ENCODE measurements around the gene HNRNPUL1.
"Not testable (repeated sequence)": the region's sequence is repeated elsewhere in the genome, so short reads cannot be mapped to it uniquely, and the experiment has no call there.

The HNRNPUL1 gene

GRCh38 chr19:41226053-41226873 lies 37.9 kb upstream of the HNRNPUL1 start:
- Mint-ChIP-seq H3K4me3 (peak overlapping the region; percentile 68 to 75), H3K27me3 (peaks cover 32 to 47% of the 10 kb centered on the region in 2 donors), H3K9me3 (no peaks in the 10 kb centered on the region), H3K36me3 (ENCODE audit: insufficient read depth) (no peaks in the 10 kb centered on the region), H3K4me1 (ENCODE audit: low read depth in 2 of 2) (peaks cover 7 to 8% of the 10 kb centered on the region in 2 donors), H3K27ac (peak overlapping the region; percentile 13 to 46)
- ATAC-seq (replicated peaks) (peak; percentile 62), DNase-seq (peak in 1 of 3 experiments; percentile 18)

GRCh38 chr19:41226874-41227390 lies 37.2 kb upstream of the HNRNPUL1 start:
- no peak for ATAC-seq (replicated peaks)
- Mint-ChIP-seq H3K9me3 (no peaks in the 10 kb centered on the region), H3K4me3 (peak overlapping the region; percentile 51 to 59), H3K4me1 (ENCODE audit: low read depth in 2 of 2) (peaks cover 7 to 8% of the 10 kb centered on the region in 2 donors), H3K27me3 (peaks cover 25 to 47% of the 10 kb centered on the region in 2 donors), H3K27ac (no peak overlapping the region), H3K36me3 (ENCODE audit: insufficient read depth) (no peaks in the 10 kb centered on the region)
- no peak for DNase-seq

GRCh38 chr19:41228486-41228885 lies 35.7 kb upstream of the HNRNPUL1 start:
- Mint-ChIP-seq H3K9me3 (no peaks in the 10 kb centered on the region), H3K4me1 (ENCODE audit: low read depth in 2 of 2) (peaks cover 6 to 8% of the 10 kb centered on the region in 2 donors), H3K27ac (no peak overlapping the region), H3K27me3 (peaks cover 9 to 31% of the 10 kb centered on the region in 2 donors), H3K4me3 (no peak overlapping the region), H3K36me3 (ENCODE audit: insufficient read depth) (no peaks in the 10 kb centered on the region)
- ATAC-seq (replicated peaks) (no peak), DNase-seq (no peak)

- ATAC-seq (replicated peaks): not testable (repeated sequence)
Measured at GRCh38 chr19:41229338-41229737, 34.8 kb upstream of the HNRNPUL1 start.

GRCh38 chr19:41230067-41230857 lies 33.9 kb upstream of the HNRNPUL1 start:
- H3K36me3 Mint-ChIP-seq (ENCODE audit: insufficient read depth): no peaks in the 10 kb centered on the region
- H3K9me3 Mint-ChIP-seq: no peaks in the 10 kb centered on the region
- no peak for ATAC-seq (replicated peaks)
- peaks cover 5 to 6% of the 10 kb centered on the region in 2 donors for H3K4me1 Mint-ChIP-seq (ENCODE audit: low read depth in 2 of 2)
- no peak overlapping the region for H3K4me3 Mint-ChIP-seq
- no peak for DNase-seq
- peaks cover 5 to 23% of the 10 kb centered on the region in 2 donors for H3K27me3 Mint-ChIP-seq
- H3K27ac Mint-ChIP-seq: no peak overlapping the region

More at GRCh38 chr19:41229338-41229737, 34.8 kb upstream of the HNRNPUL1 start:
- H3K4me1 Mint-ChIP-seq (ENCODE audit: low read depth in 2 of 2); H3K27ac Mint-ChIP-seq; H3K36me3 Mint-ChIP-seq (ENCODE audit: insufficient read depth); H3K4me3 Mint-ChIP-seq; H3K9me3 Mint-ChIP-seq; DNase-seq: not testable (repeated sequence)
- peaks cover 7 to 23% of the 10 kb centered on the region in 2 donors for H3K27me3 Mint-ChIP-seq

GRCh38 chr19:41232686-41233085 lies 31.5 kb upstream of the HNRNPUL1 start:
- Mint-ChIP-seq H3K4me1 (ENCODE audit: low read depth in 2 of 2) (no peaks in the 10 kb centered on the region), H3K27me3 (peaks cover 0 to 9% of the 10 kb centered on the region in 2 donors), H3K27ac (no peak overlapping the region), H3K9me3 (no peaks in the 10 kb centered on the region), H3K4me3 (no peak overlapping the region), H3K36me3 (ENCODE audit: insufficient read depth) (no peaks in the 10 kb centered on the region)
- ATAC-seq (replicated peaks): no peak
- DNase-seq: no peak

GRCh38 chr19:41233748-41234240 lies 30.4 kb upstream of the HNRNPUL1 start:
- Mint-ChIP-seq H3K4me1 (ENCODE audit: low read depth in 2 of 2) (no peaks in the 10 kb centered on the region), H3K36me3 (ENCODE audit: insufficient read depth) (no peaks in the 10 kb centered on the region), H3K27ac (no peak overlapping the region), H3K9me3 (no peaks in the 10 kb centered on the region), H3K27me3 (peaks cover 0 to 9% of the 10 kb centered on the region in 2 donors), H3K4me3 (no peak overlapping the region)
- ATAC-seq (replicated peaks) (no peak), DNase-seq (no peak)

GRCh38 chr19:41234512-41235168 lies 29.5 kb upstream of the HNRNPUL1 start:
- Mint-ChIP-seq H3K9me3 (no peaks in the 10 kb centered on the region), H3K4me3 (no peak overlapping the region), H3K36me3 (ENCODE audit: insufficient read depth) (no peaks in the 10 kb centered on the region), H3K4me1 (ENCODE audit: low read depth in 2 of 2) (no peaks in the 10 kb centered on the region), H3K27ac (no peak overlapping the region), H3K27me3 (peaks cover 6 to 9% of the 10 kb centered on the region in 2 donors)
- DNase-seq (no peak), ATAC-seq (replicated peaks) (no peak)

GRCh38 chr19:41235480-41235879 lies 28.7 kb upstream of the HNRNPUL1 start:
- Mint-ChIP-seq H3K4me3 (no peak overlapping the region), H3K27ac (no peak overlapping the region), H3K36me3 (ENCODE audit: insufficient read depth) (no peaks in the 10 kb centered on the region), H3K9me3 (no peaks in the 10 kb centered on the region), H3K27me3 (peaks cover 9 to 10% of the 10 kb centered on the region in 2 donors), H3K4me1 (ENCODE audit: low read depth in 2 of 2) (no peaks in the 10 kb centered on the region)
- ATAC-seq (replicated peaks) (no peak), DNase-seq (no peak)

GRCh38 chr19:41238244-41238643 lies 25.9 kb upstream of the HNRNPUL1 start:
- Mint-ChIP-seq H3K27ac (no peak overlapping the region), H3K27me3 (peaks cover 4 to 10% of the 10 kb centered on the region in 2 donors), H3K9me3 (no peaks in the 10 kb centered on the region), H3K36me3 (ENCODE audit: insufficient read depth) (no peaks in the 10 kb centered on the region), H3K4me1 (ENCODE audit: low read depth in 2 of 2) (no peaks in the 10 kb centered on the region), H3K4me3 (no peak overlapping the region)
- ATAC-seq (replicated peaks): no peak
- no peak for DNase-seq

GRCh38 chr19:41239363-41239762 lies 24.8 kb upstream of the HNRNPUL1 start:
- no peak overlapping the region for H3K27ac Mint-ChIP-seq
- H3K4me3 Mint-ChIP-seq: no peak overlapping the region
- no peaks in the 10 kb centered on the region for H3K4me1 Mint-ChIP-seq (ENCODE audit: low read depth in 2 of 2)
- H3K9me3 Mint-ChIP-seq: no peaks in the 10 kb centered on the region
- peaks cover 4 to 10% of the 10 kb centered on the region in 2 donors for H3K27me3 Mint-ChIP-seq
- H3K36me3 Mint-ChIP-seq (ENCODE audit: insufficient read depth): no peaks in the 10 kb centered on the region
- DNase-seq (no peak), ATAC-seq (replicated peaks) (no peak)

- ATAC-seq (replicated peaks) (no peak), DNase-seq (no peak)
- Mint-ChIP-seq H3K36me3 (ENCODE audit: insufficient read depth) (no peaks in the 10 kb centered on the region), H3K9me3 (no peaks in the 10 kb centered on the region), H3K27me3 (peaks cover 4 to 10% of the 10 kb centered on the region in 2 donors), H3K4me1 (ENCODE audit: low read depth in 2 of 2) (no peaks in the 10 kb centered on the region), H3K27ac (no peak overlapping the region), H3K4me3 (no peak overlapping the region)
Measured at GRCh38 chr19:41239961-41240574, 24.1 kb upstream of the HNRNPUL1 start.

- H3K4me1 Mint-ChIP-seq (ENCODE audit: low read depth in 2 of 2): no peaks in the 10 kb centered on the region
- DNase-seq: no peak
- no peak overlapping the region for H3K27ac Mint-ChIP-seq
- no peaks in the 10 kb centered on the region for H3K9me3 Mint-ChIP-seq
- H3K27me3 Mint-ChIP-seq: peaks cover 4 to 10% of the 10 kb centered on the region in 2 donors
- H3K4me3 Mint-ChIP-seq: no peak overlapping the region
- no peak for ATAC-seq (replicated peaks)
- H3K36me3 Mint-ChIP-seq (ENCODE audit: insufficient read depth): no peaks in the 10 kb centered on the region
Measured at GRCh38 chr19:41241859-41242258, 22.3 kb upstream of the HNRNPUL1 start.
